ENCODE data around the gene PJVK. TPM values are rescaled to one million over a fixed set of nuclear protein-coding genes. Genes with fewer than 3 reads are reported as not detected.

The PJVK gene
- total RNA-seq, 4 donors from 2014 or later, result 0.84 to 6.6 (median 1.2) TPM

DNA sequence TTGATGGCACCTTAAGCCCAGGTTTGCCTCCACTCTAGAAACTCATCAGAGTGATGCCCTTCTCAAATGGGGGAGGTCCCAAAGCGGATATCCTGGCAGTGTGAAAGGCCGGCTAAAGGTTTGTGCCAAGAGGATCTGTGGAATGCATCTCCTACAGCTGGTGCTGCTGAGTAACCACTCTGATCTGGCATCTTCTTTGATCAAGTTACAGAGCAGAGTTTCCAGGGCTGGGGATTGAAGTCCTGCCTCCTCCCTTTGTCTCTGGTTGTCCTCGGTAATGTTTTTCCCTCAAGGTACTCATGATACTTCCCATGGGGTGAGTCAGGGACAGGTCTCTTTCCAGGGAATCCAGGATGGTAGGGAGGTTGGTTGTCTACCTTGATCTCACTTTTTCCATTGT lies 24.8 kb upstream of the PJVK start:
- WGBS, 2 donors, result 82 to 96% methylated on average over 3 of the region's 3 CpGs
- DNase-seq (ENCODE audit: low spot score in 2 of 2), result no peak
- intact Hi-C loops (cut with DNase I; ENCODE audit: low total_unique reads), result loop anchor here (10.0 kb wide), 1 partner anchor 322 kb away; no protein-coding TSS in a partner anchor
- TF ChIP-seq POLR2A (IDR thresholded peaks at IDR 0.05), result no peak
- TF ChIP-seq, protein P1, sequence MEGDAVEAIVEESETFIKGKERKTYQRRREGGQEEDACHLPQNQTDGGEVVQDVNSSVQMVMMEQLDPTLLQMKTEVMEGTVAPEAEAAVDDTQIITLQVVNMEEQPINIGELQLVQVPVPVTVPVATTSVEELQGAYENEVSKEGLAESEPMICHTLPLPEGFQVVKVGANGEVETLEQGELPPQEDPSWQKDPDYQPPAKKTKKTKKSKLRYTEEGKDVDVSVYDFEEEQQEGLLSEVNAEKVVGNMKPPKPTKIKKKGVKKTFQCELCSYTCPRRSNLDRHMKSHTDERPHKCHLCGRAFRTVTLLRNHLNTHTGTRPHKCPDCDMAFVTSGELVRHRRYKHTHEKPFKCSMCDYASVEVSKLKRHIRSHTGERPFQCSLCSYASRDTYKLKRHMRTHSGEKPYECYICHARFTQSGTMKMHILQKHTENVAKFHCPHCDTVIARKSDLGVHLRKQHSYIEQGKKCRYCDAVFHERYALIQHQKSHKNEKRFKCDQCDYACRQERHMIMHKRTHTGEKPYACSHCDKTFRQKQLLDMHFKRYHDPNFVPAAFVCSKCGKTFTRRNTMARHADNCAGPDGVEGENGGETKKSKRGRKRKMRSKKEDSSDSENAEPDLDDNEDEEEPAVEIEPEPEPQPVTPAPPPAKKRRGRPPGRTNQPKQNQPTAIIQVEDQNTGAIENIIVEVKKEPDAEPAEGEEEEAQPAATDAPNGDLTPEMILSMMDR (IDR thresholded peaks at IDR 0.05), result no peak
- H3K4me3 ChIP-seq (ENCODE audit: low read depth, poor library complexity, severe bottlenecking), result no peak overlapping the region

DNA sequence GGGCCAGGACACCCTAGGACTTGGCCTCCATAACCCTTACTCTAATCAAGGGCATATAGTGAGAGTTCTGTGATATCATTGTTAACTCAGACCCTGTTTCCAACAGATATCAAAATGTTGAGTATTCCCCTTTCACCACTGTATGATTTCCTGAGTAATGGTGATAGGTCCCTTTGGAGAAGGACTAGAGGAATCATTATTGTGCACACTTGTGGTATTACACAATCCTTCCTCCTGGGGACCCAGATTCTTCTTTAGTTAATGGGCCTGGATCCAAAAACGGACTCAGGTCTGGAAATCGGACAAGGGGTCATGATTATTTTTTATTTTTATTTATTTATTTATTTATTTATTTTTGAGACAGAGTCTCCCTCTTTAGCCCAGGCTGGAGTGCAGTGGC lies 23.7 kb upstream of the PJVK start:
- no peak overlapping the region for H3K4me3 ChIP-seq (ENCODE audit: low read depth, poor library complexity, severe bottlenecking)
- no peak for DNase-seq (ENCODE audit: low spot score in 2 of 2)
- 84 to 93% methylated on average over 2 of the region's 2 CpGs for WGBS, 2 donors
- intact Hi-C loops (cut with DNase I; ENCODE audit: low total_unique reads), result loop anchor here (10.0 kb wide), 1 partner anchor 323 kb away; no protein-coding TSS in a partner anchor
- TF ChIP-seq, protein P1 (IDR thresholded peaks at IDR 0.05), result no peak
- TF ChIP-seq POLR2A (IDR thresholded peaks at IDR 0.05), result no peak

DNA sequence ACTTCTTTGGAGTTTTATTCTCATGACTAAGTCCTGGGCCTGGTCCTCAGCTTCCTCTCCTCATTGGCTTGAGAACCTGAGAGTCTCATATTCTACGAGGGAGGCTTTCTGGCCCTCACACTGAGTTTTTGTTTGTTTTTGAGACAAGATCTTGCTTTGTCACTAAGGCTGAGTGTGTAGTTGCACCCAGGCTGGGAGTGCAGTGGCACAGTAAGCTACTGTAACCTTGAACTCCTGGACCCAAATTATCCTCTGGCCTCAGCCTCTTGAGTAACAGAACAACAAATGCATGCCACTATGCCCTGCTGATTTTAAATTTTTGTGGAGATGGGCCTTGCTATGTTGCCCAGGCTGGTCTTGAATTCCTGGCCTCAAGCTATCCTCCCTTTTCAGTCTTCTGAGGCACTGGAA lies 22.8 kb upstream of the PJVK start:
- no peak for DNase-seq (ENCODE audit: low spot score in 2 of 2)
- intact Hi-C loops (cut with DNase I; ENCODE audit: low total_unique reads), result loop anchor here (10.0 kb wide), 1 partner anchor 324 kb away; no protein-coding TSS in a partner anchor
- no peak overlapping the region for H3K4me3 ChIP-seq (ENCODE audit: low read depth, poor library complexity, severe bottlenecking)
- 93 to 94% methylated on average over 1 of the region's 1 CpG for WGBS, 2 donors
- no peak for TF ChIP-seq POLR2A (IDR thresholded peaks at IDR 0.05)
- TF ChIP-seq, protein P1 (IDR thresholded peaks at IDR 0.05), result no peak

DNA sequence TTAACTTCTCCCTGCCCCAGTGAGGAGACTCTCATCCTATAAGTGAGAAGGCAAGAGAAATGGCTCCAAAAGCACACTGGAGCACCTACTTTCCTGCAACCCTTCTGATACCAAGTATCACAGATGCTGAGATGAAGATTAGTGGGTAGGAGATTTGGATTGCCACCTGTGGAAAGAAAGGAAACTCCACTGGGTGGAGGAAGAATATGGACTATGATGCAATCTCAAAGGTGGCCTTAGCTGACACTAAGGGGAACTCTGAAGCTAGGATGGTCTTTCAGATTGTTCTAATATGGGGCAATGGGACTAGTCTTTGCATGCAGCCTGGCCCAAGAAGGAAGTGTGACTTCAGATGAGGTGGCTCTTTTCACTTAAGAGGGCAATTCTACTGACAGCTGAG lies 21.8 kb upstream of the PJVK start:
- TF ChIP-seq, protein P1 (IDR thresholded peaks at IDR 0.05), result no peak
- no peak for TF ChIP-seq POLR2A (IDR thresholded peaks at IDR 0.05)
- intact Hi-C loops (cut with DNase I; ENCODE audit: low total_unique reads), result loop anchor here (10.0 kb wide), 1 partner anchor 325 kb away; no protein-coding TSS in a partner anchor
- no peak overlapping the region for H3K4me3 ChIP-seq (ENCODE audit: low read depth, poor library complexity, severe bottlenecking)
- no peak for DNase-seq (ENCODE audit: low spot score in 2 of 2)

DNA sequence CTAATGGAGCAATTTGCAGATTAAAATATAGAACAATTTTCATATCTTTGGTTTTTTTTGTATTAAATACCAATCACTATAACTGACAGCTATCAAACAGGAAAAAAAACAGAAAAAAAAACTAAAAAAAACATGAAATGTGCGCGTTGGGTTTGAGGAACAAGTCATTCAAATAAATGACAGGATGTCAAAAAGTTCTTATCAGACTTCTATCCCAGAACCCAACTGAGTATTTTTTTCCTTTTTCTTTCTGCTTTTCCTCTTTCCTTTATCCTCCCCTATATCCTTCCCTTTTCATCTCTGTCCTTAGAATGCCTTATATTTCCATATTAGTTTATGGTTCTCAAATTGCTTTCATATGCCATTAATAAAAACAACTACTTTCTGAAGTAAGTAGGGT lies 14.5 kb upstream of the PJVK start:
- TF ChIP-seq POLR2A (IDR thresholded peaks at IDR 0.05), result no peak
- TF ChIP-seq, protein P1 (IDR thresholded peaks at IDR 0.05), result no peak
- 85 to 88% methylated on average over 2 of the region's 2 CpGs for WGBS, 2 donors
- H3K4me3 ChIP-seq (ENCODE audit: low read depth, poor library complexity, severe bottlenecking), result no peak overlapping the region
- intact Hi-C loops (cut with DNase I; ENCODE audit: low total_unique reads), result no loop called here
- DNase-seq (ENCODE audit: low spot score in 2 of 2), result no peak

DNA sequence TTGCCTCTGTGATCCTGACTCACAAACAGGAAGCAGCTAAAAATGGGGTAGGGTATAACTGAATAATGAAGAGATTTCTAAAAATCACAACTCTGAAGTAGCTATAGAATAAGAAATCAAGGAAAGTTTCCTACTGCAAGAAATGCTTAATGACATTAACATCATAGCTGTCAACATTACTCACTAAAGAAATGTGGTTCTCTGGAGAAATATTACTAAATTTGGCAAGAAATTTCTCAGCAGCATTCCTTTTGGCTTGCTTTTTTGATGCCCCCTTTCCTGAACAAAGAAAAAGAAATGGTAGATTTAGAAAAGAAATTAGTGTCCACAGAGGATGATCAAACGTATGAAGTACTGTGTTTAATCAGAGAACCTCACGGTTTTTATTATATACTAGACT lies 9.8 kb upstream of the PJVK start:
- no peak overlapping the region for H3K4me3 ChIP-seq (ENCODE audit: low read depth, poor library complexity, severe bottlenecking)
- intact Hi-C loops (cut with DNase I; ENCODE audit: low total_unique reads), result no loop called here
- WGBS, 2 donors, result 90 to 93% methylated on average over 2 of the region's 2 CpGs
- TF ChIP-seq POLR2A (IDR thresholded peaks at IDR 0.05), result no peak
- TF ChIP-seq, protein P1 (IDR thresholded peaks at IDR 0.05), result no peak
- no peak for DNase-seq (ENCODE audit: low spot score in 2 of 2)

Data from lower leg skin (tissue), 4 donors.